Measurements from ENCODE around the gene TMEM81.

DNA sequence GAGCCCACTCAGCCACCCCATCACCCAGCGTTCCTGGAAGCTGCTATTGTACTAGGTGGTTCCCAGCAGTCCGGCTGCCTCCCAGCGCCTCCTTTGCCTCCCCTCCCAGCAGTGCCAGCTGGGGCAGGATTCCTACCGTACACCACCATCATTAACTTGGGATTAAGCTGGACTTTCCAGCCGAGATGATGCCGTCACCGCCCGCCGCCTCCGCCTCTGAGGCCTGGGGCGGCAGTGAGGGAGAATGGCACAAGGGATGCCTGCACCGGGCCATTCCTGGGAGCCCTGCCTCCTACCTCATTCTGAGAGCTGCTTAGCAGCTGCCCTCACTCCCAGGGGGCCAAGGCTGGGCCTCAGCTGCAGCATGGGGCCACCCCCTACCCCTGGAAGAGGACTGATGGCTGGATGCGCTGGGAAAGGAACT is 28.1 kb downstream of the TMEM81 start:
- TF ChIP-seq, protein P1, sequence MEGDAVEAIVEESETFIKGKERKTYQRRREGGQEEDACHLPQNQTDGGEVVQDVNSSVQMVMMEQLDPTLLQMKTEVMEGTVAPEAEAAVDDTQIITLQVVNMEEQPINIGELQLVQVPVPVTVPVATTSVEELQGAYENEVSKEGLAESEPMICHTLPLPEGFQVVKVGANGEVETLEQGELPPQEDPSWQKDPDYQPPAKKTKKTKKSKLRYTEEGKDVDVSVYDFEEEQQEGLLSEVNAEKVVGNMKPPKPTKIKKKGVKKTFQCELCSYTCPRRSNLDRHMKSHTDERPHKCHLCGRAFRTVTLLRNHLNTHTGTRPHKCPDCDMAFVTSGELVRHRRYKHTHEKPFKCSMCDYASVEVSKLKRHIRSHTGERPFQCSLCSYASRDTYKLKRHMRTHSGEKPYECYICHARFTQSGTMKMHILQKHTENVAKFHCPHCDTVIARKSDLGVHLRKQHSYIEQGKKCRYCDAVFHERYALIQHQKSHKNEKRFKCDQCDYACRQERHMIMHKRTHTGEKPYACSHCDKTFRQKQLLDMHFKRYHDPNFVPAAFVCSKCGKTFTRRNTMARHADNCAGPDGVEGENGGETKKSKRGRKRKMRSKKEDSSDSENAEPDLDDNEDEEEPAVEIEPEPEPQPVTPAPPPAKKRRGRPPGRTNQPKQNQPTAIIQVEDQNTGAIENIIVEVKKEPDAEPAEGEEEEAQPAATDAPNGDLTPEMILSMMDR (conservative IDR thresholded peaks at IDR 0.05 in 1 of 2, IDR thresholded peaks at IDR 0.05 in 1 of 2; ENCODE audit: low read depth in 1 of 2, low read length in 2 of 2), result no peak
- no peak for TF ChIP-seq EZH2 (IDR thresholded peaks at IDR 0.05; ENCODE audit: low read length, missing control alignments)

All from fibroblast of lung (primary cell).